HS-27A (cell line): ENCODE measurements around the gene DNAH2.

Experiments
- DNase-seq: peaks from one replicate; pipeline ENCODE4 v3.0.0-alpha.2; 2012; ENCODE audit warnings: low read depth, missing footprints

Gene DNAH2

GRCh38 chr17:7721612-7722011, 4.1 kb downstream of the DNAH2 start:
- no peak for DNase-seq

GRCh38 chr17:7727886-7728285, 10.3 kb downstream of the DNAH2 start:
- DNase-seq: no peak

- no peak for DNase-seq
These were observed 12.3 kb downstream of the DNAH2 start for GRCh38 chr17:7729816-7730215.

GRCh38 chr17:7732981-7733539, 15.5 kb downstream of the DNAH2 start:
- DNase-seq: no peak

- DNase-seq: no peak
These were observed 20.1 kb downstream of the DNAH2 start for GRCh38 chr17:7737601-7738000.

- no peak for DNase-seq
These were observed 22.2 kb downstream of the DNAH2 start for GRCh38 chr17:7739746-7740145.

- DNase-seq: no peak
These were observed 23.0 kb downstream of the DNAH2 start for GRCh38 chr17:7740481-7741001.

- DNase-seq: no peak
These were observed 25.2 kb downstream of the DNAH2 start for GRCh38 chr17:7742729-7743128.

GRCh38 chr17:7744416-7744815, 26.9 kb downstream of the DNAH2 start:
- DNase-seq: no peak

GRCh38 chr17:7745748-7746470, 28.4 kb downstream of the DNAH2 start:
- DNase-seq: peak; percentile 59

GRCh38 chr17:7747635-7748071, 30.1 kb downstream of the DNAH2 start:
- DNase-seq: no peak

GRCh38 chr17:7748076-7748775, 30.7 kb downstream of the DNAH2 start:
- no peak for DNase-seq

GRCh38 chr17:7750321-7750821, 32.8 kb downstream of the DNAH2 start:
- DNase-seq: peak; percentile 50

GRCh38 chr17:7754656-7755055, 37.1 kb downstream of the DNAH2 start:
- DNase-seq: no peak

GRCh38 chr17:7755095-7755890, 37.7 kb downstream of the DNAH2 start:
- no peak for DNase-seq

GRCh38 chr17:7756968-7757367, 39.4 kb downstream of the DNAH2 start:
- no peak for DNase-seq

- no peak for DNase-seq
These were observed 46.4 kb downstream of the DNAH2 start for GRCh38 chr17:7763919-7764318.

- DNase-seq: no peak
These were observed 49.5 kb downstream of the DNAH2 start for GRCh38 chr17:7767004-7767403.

GRCh38 chr17:7767405-7768021, 50.0 kb downstream of the DNAH2 start:
- DNase-seq: no peak

GRCh38 chr17:7769854-7770253, 52.3 kb downstream of the DNAH2 start:
- DNase-seq: no peak

GRCh38 chr17:7774055-7774521, 56.5 kb downstream of the DNAH2 start:
- no peak for DNase-seq
